DMS 273 (cell line): ENCODE results near the gene TAX1BP3.
A peak's percentile ranks its signal among the peaks of the same experiment; 100 is the strongest.

Experiments used
- DNase-seq: peaks from one replicate; lab custom pipeline; 2025; ENCODE audit not compliant: unreplicated experiment; lab: John Stamatoyannopoulos, UW

Gene TAX1BP3

DNA sequence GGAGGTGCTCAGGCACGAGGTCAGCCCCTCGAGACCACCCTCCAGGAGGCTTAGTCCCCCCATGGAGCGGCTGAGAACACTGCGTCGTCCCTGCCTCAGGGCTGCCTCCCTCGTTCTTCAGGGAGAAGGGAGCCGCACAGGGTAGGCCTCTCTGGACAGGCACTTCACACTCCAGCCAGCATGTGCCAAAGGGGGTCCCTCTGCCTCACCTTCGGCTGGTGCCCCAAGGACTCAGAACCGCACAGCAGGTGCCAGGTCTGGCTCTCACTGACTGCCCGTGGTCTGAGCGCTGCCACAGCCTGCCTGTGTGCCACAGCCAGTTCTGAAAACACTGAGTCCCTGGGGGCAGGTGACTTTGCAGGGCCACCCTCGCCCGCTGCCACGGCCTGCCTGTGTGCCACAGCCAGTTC is 20.5 kb upstream of the TAX1BP3 start:
- DNase-seq, result no peak

DNA sequence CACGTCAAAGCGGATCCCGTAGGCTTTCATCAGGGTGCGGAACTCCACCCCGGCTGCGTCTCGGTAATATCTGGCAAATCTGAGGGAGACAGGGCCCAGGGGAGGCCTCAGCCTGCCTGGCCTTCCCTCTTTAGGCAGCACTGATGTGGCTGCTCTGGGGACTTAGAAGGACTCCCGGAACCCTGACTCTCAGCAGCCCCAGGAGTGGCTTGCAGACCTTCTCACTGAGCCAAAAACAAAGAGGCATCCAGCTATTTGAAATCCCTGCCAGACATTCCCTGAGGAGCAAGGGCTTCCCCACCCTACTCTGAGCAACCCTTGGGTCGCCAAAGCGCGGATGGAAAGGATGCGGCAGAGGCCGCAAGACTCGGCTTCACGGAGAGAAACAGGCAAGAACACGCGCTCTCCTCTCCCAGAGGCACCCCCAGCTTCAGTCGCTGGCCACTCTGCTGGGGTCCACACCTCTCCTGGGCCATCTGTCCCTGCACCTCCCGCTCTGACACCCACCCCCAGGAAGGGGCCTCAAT is 19.7 kb upstream of the TAX1BP3 start:
- no peak for DNase-seq

DNA sequence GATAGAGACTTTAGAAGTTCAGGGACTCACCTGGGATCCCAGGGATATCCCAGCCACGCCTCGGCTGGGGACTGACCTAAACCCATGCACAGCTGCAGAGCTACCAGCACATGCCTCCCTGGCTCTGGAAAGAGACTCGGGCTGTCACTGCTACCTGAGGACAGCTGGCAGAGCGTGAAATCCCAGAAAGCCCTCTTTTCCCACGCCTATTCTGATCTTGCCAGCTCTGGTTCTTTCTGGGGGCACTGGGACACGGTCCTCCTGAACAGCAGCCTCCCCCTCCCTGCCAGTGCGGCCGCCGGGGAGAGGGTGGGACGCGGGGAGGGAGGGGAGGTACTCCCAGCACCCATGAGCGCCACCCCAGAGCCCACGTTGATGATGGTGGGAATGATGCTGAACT is 16.8 kb upstream of the TAX1BP3 start:
- no peak for DNase-seq

DNA sequence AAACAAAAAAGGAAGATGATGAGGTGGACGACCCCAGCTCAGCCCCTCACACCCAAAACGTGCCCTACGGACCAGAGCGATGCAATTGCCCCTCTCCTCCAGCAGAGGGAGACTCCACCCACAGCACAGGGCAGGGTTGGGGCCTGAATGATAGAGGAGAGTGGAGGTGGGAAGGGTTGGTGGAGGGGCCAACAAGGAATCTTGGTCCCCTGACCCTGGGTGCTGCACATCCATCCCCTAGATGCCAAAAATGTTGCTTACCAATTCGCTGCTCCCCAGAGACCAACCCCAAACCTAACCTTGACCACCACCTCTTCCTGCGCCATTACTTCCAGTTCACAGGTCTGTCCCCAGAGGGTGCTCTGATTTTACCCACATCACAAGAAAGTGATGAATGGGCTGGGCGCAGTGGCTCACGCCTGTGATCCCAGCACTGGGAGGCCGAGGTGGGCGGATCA is 14.7 kb upstream of the TAX1BP3 start:
- peak; percentile 64 for DNase-seq

DNA sequence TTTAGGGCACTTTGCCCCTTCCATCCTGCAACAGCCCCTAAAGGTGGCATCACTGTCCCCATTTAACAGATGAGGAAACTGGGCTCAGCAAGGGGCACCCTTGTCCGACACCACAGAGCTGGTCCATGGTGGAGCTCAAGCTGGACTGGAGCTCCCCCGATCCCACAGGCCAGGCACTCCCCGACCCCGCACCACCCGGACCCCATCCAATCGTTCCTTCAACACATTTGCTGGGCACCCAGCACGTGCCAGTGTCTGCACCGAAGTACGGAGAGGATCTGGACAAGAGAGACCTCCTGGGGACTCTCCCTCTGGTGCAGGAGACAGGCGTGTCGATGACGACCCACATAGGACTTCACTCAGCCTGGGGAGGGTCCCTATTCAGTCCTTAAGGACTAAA is 13.7 kb upstream of the TAX1BP3 start:
- DNase-seq, result no peak

- DNase-seq, result no peak
Observed at GRCh38 chr17:3681565-3681964, 13.2 kb upstream of the TAX1BP3 start.

DNA sequence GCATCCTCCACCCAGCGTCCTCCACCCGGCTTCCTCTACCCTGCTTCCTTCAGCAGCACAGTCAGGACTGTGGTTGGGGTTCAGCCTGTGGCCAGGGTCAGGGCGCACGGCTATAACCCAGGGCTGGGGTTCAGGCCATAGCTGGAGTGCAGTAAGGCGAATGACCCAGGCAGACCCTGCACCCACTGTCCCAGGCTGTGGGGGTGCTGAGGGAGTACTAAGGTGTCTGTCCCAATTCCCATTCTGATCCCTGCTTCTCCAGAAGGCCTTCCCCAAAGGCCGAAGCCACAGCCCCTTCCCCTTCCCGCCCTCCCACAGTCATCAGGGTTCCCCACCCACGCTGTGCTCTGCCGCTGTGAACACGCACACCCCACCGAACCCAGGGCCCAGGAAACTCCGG is 12.7 kb upstream of the TAX1BP3 start:
- no peak for DNase-seq

DNA sequence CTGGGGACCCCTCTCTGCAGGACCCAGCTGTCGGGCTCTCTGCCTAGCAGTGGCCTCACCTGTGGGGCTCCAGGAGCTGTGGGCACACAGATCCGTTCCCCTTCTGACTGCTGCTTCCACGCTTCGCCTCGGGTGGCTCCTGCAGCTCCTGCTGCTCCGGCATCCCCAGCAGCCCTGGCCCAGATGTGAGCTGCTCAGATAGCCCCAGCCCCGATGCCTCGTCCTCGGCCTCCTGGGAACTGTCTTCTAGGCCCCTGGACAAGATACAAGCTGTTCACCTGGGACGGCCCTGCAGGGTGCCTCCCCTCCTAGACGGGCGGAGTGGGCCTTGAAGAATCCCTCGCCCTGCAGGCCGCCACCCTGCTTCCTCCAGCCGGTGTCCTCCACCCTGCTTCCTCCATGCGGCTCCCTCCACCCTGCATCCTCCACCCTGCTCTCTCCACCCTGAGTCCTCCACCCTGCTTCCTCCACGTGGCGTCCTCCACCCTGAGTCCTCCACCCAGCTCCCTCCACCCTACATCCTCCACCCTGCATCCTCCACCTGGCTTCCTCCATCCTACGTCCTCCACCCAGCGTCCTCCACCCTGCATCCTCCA is 11.3 kb upstream of the TAX1BP3 start:
- DNase-seq, result no peak

GRCh38 chr17:3678821-3679530 is 10.6 kb upstream of the TAX1BP3 start:
- no peak for DNase-seq

DNA sequence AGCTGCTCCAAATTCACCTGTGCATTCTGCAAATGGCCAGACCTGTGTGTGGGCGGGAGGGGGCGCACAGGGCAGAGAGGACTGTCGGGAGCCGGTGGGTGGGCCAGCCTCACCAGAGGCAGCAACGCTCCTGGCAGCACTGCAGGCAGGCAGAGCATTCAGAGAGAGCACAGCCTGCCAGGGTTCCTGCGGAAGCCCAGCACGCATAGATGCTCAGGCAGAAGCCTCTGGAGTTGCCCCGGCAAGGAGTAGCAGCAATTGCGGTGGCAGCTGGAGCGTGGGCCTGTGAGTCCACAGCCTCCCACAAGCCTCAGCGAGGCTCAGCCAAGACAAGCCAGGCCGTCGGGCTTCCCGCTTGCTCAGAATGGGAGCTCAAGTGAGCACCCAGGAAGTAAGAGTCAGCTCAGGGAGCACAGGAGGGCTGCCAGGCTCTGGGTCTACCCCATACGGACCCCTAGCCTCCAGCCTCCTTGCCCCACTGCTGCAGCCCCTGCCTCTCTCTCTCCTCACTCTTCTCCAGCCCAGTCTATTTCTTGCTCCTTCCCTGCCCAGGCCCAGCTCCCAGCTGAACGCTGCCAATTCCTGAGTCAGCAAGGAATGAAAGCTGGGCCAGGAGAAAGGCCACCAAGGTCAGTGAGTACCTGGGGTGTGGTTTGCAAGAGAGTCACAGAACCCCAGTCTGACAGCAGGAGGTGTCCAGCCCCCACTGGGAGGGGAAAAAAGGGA is 9.9 kb upstream of the TAX1BP3 start:
- DNase-seq, result no peak

GRCh38 chr17:3675886-3676285 is 7.5 kb upstream of the TAX1BP3 start:
- DNase-seq, result no peak

- no peak for DNase-seq
Observed at GRCh38 chr17:3672571-3672970, 4.2 kb upstream of the TAX1BP3 start.

- peak; percentile 27 for DNase-seq
Observed at GRCh38 chr17:3669548-3669947, 1.2 kb upstream of the TAX1BP3 start.

DNA sequence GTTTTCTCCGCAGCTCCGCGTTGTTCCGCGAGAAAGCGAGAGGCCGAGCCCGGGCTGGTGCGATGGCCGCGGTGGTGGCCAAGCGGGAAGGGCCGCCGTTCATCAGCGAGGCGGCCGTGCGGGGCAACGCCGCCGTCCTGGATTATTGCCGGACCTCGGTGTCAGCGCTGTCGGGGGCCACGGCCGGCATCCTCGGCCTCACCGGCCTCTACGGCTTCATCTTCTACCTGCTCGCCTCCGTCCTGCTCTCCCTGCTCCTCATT is 638 bp upstream of the TAX1BP3 start:
- DNase-seq, result no peak

DNA sequence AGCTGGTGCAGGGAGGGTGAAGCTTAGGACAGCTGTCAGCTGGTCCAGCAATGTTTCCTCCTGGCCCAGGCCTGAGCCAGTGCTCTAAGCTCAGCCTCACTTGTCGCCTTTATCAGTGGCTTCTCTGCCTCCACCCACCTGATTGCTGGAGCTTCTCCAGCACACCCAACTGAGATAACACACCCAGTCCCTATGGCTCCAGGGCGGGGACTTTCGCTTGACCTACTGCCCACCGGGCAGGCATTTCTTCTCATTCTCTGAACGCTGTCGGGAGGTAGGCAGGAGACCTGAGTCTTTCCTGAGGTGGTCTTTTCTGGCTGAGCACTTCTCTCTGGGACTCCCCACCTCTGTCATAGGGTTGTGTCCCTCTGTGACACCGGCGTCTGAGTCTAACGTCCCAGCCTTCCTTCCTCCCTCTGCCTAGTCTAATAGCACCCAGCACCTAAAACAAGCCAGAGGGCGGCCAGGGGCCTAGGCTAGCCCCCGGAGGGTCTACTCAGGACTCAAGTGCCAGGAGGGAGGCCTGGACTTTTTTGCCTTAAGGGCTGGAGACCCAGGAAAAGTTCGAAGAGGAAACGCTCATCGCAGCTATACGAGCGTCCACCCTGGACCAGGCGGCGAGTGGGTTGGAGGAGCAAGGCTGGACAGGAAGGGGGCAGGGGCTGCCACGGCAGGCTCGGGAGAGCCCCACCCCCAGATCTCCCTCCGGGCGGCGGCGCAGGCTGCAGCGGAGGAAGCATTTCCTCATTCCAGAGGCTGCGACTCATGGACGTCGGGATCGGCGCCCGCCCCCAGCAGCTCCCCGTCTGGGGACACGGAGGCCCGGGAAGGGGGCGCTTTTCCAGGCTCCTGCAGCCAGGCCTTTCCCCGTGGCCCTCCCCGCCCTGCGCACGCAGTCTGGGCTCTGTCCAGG is 756 bp downstream of the TAX1BP3 start:
- peak; percentile 70 for DNase-seq

DNA sequence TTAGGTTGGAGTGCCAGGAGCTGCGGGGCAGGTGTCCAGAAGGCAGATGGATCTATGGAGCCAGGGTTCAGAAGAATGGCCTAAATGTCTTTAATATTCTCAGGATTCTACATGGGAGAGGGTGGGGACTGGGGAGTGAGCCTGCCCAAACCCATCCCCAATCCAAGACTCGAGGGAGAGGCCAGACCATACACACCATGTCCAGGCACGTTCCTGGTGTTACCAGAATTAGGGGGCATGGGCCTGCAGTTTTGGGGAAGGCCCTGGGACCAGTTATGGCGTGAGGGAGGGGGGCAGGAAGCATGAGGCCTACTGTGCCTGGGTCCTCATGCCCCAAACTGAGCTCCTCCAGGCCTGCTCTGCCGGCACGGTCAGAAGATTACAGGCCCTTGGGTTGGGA is 1.9 kb downstream of the TAX1BP3 start:
- DNase-seq, result no peak

DNA sequence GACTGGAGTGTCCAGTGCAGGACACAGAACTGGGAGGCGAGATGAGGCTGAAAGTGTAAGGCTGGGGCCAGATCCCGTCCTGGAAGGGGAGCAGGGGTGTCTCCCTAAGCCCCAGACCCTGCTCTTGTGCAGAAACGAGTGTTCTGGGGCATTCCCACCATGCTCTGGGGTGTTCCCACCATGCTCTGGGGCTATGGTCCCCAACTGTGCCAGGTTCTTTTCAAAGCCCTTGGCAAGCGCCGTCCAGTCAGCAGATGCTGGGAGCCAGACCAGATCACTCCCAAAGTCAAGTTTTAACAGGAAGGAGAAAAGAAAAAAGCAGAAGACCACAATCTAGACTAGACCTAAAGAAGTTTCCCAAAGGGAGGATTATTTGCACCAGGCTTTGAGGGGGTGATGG is 2.5 kb downstream of the TAX1BP3 start:
- no peak for DNase-seq

DNA sequence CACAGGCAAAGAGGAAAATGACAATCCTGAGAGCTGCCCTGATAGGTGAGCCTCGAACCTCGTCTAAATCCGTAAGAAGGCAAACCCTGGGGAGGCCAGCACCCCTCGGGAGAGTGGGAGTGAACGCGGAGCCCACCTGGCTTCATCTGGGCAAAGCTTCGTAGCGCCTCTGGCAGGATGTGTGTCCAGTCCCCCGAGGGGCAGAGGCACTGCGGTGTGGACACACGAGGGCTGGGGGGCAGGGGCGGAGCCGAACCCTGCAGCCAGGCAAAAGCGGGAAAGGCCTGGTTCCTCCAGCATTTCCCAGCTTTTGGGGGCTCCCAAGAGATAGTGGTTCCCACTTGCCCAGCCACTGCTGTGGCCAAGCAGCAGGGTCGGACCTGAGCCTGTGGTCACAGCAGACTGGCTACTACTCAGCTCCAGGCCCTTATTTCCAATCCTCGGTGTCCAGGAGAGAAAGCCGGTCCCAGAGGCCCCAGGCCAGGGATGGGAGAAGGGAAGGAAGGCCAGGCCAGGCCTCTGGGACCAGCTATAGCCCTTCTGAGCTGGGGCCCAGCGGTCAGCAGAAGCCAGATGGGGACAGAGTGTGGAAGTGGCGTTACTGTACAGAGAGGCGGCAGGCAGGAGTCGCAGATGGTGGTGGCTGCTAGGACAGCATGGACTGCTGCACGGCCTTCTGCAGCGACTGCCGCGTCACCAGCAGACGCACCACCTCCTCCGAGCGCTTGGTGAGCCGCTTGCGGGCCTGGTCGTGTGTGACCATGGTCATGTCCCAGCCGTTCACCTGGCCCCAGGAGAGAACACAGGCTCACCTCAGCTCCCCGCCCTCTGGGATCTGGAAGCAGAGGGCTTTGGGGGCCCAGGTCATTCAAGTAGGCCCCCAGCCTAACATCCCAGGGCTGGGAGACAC is 5.0 kb downstream of the TAX1BP3 start:
- DNase-seq, result no peak

- DNase-seq, result no peak
Observed at GRCh38 chr17:3660311-3660891, 8.0 kb downstream of the TAX1BP3 start.
